GM19099 (cell line): Measurements from ENCODE around the gene PSMC2.

ENCODE experiments used
- POLR2A ChIP-seq: IDR thresholded peaks from 3 replicates; pipeline ENCODE4 v1.6.1; 2011; ENCODE audit warnings: low read depth; ENCODE audit not compliant: insufficient read length; ENCODE audit errors: extremely low read depth

PSMC2 gene

DNA sequence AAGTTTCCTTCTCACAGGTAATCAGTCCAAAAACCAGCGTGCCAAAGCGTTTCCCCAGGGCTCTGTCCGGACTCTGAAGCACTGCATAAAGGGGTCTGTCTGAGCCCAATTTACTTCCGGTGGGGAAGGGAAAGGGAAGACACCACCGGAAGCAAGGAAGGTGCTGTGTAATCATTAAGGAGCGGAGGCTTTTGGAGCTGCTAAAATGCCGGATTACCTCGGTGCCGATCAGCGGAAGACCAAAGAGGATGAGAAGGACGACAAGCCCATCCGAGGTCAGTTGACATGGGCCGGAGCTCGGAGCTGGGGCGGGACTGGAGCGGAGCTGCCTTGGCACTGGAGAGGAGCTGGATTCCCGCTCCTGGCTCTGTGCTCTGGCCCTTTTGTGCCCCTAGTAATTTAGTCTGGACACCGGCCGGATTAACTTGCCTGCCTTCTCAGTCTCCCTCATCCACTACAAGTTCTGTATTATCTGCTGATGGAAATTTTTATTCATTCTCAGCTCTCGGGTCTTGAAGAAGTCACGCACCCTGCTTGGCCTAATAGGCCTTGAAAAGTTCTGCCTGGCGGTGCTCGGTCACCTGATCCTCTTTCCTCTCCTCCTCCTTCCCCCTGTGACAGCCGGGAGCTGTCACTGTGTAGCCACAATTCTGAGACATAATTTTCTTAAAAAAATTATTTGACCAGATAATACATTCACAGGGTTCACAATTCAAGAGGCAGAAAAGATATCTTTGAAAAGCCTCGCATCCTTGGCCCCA lies at the start of gene PSMC2:
Gene PSMC2, plus strand, starts transcription at position 137 of the 761 bp plus-strand sequence. Its CDS starts 69 bp downstream, at position 206.
- peak; percentile 67 for TF ChIP-seq POLR2A

GRCh38 chr7:103297837-103298179 lies 49.6 kb upstream of the PSMC2 start:
- TF ChIP-seq POLR2A = no peak

DNA sequence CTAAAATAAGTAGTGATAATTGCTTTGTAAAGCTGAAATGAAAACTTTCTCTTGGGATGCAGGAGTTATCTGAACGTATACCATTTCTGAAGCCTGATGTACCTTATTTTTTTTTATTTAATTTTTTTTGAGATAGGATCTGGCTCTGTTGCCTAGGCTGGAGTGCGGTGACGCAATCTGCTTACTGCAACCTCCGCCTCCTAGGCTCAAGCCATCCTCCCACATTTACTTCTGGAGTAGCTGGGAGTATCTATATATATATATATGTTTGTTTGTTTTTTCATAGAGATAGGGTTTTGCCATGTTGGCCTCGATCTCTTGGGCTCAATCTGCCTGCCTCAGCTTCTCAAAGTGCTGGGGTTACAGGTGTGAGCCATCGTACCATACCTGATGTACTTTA lies 47.8 kb upstream of the PSMC2 start:
- no peak for TF ChIP-seq POLR2A

- no peak for TF ChIP-seq POLR2A
Observed at GRCh38 chr7:103301441-103301840, 46.0 kb upstream of the PSMC2 start.

GRCh38 chr7:103307503-103308231 lies 39.8 kb upstream of the PSMC2 start:
- no peak for TF ChIP-seq POLR2A

DNA sequence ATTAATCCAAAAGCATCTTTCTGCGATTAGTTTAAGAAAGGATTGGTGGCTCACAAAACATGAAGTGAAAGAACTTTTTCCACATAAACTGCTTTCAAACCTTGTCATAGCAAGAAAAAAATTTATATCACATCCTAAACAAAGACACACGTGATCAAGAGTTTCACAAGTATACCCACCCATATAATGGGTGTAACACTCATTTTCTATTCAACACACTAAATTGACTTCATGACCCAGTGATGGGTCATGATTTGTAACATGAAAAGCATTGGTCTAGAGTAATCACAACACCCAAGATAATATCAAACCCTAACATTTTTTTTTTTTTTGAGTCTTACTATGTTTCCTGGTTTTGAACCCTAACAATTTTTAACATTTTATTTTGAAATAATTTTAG lies 32.6 kb upstream of the PSMC2 start:
- TF ChIP-seq POLR2A = no peak

- TF ChIP-seq POLR2A = no peak
Observed at GRCh38 chr7:103316380-103316941, 31.0 kb upstream of the PSMC2 start.

GRCh38 chr7:103317009-103317408 lies 30.4 kb upstream of the PSMC2 start:
- TF ChIP-seq POLR2A = no peak

- no peak for TF ChIP-seq POLR2A
Observed at GRCh38 chr7:103325744-103326143, 21.7 kb upstream of the PSMC2 start.

DNA sequence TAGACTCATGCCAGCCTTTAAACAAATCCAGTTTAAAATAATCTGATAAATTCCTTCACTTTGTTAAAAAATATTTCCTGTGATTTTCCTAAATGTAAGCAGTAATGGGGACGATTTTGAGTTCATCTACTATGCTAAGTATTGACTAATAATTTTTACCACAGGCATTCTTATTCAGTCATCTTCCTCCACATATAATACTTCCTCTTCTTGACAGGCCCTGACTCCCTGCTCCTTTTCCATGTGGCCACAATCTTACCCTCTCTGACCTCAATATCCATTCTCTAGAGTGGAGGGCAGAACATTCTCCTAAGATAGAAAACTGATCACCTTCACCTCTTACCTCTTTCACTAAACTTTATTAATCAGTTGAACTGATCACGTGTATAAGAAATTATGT lies 10.7 kb upstream of the PSMC2 start:
- no peak for TF ChIP-seq POLR2A

GRCh38 chr7:103338864-103339263 lies 8.6 kb upstream of the PSMC2 start:
- TF ChIP-seq POLR2A = no peak

DNA sequence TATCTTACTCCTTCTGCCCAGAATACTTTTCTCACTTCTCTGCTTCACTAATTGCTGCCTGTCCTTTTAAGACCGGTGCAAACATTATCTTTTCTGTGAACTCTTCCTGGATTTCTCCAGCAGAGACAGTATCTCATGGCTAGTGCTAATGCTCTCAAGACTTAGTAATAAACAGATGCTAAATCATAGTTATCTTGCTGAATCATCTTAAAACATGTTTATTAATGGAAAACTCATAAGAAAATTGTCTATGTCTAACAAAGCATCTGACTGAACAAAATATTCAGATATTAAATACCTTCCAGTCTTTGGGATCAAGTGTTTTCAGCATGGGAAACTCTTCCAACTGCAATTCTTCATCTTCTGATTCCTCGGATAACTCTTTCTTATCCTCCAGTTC lies 6.0 kb upstream of the PSMC2 start:
- TF ChIP-seq POLR2A = no peak

DNA sequence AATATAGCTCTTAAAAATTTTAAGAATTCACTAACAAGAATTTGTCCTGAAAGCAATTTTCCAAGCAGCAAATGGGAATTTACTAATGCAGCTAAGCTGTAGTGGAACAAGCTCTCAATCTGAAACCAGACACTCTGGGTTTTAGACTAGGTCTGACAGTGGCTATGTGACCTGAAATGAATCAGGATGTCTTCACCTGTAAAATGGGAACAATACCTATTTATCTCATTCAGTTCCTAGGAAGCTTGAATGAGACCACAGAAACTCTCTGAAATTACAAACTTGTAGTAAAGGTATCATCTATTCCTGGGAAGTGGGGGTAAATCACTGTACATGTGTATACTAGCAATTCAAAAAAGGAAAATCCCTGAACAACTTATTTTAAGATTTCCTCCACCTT lies 4.1 kb upstream of the PSMC2 start:
- TF ChIP-seq POLR2A = no peak

DNA sequence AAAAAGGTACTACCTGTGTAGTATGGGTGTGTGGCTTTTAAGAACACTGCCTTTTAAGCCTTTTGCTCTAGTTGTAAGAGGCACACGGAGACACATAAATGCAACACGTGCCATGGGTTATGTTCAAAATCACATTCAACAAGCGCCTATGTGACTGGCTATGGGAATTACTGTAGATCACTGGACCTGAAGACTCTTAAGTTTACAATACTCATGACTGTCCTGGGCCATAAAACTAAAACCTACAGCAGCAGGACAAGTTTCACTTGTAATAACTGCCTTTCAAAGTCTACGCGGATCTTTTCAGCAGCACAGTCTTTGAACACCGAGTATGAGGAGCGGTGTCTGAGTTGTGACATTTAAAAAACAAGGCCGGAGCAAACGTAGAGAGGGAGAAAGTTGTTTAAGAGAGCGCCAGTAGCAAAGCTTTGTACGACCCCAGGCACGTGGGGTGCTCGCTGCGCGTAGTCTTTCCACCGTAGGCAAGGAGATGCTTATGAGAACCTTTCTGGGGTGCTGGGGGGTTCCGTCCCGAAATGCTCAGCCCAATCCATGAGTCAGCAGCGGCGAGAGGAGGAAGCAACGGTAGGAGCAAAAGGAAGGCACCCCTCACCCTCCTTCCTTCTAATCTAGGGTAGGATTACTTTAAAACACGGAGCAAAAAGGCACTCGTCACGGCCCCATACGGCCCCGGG lies 3.5 kb upstream of the PSMC2 start:
- no peak for TF ChIP-seq POLR2A

GRCh38 chr7:103344453-103345149 lies 2.8 kb upstream of the PSMC2 start, which contains the start of gene DNAJC2:
Gene DNAJC2 (minus strand): TSS chr7:103344767. CDS start chr7:103344622, 145 bp downstream.
- TF ChIP-seq POLR2A = peak; percentile 91
